HG03064 (cell line): ENCODE data around the gene MTFR1L.

Experiments
- ATAC-seq: cut with Tn5 transposase; IDR thresholded peaks from one replicate; pipeline ENCODE4 v1.9.1; 2021; ENCODE audit warnings: low read depth; ENCODE audit not compliant: unreplicated experiment

The MTFR1L gene

GRCh38 chr1:25819491-25820246 is at the start of gene MTFR1L:
TSS of gene MTFR1L (plus strand) at chr1:25819954. CDS start at chr1:25823105, 3,151 bp downstream.
- ATAC-seq = peak; percentile 70

- ATAC-seq = no peak
These were observed 49.1 kb upstream of the MTFR1L start for GRCh38 chr1:25770541-25771220.

- ATAC-seq = no peak
These were observed 48.3 kb upstream of the MTFR1L start for GRCh38 chr1:25771221-25772114.

GRCh38 chr1:25772164-25772563 is 47.6 kb upstream of the MTFR1L start:
- no peak for ATAC-seq

GRCh38 chr1:25772692-25773245 is 47.0 kb upstream of the MTFR1L start:
- ATAC-seq = no peak

GRCh38 chr1:25773441-25774125 is 46.2 kb upstream of the MTFR1L start:
- no peak for ATAC-seq

GRCh38 chr1:25774206-25774803 is 45.4 kb upstream of the MTFR1L start:
- ATAC-seq = no peak

GRCh38 chr1:25774921-25775771 is 44.6 kb upstream of the MTFR1L start:
- no peak for ATAC-seq

- no peak for ATAC-seq
These were observed 40.4 kb upstream of the MTFR1L start for GRCh38 chr1:25779388-25779787.

GRCh38 chr1:25779894-25780293 is 39.9 kb upstream of the MTFR1L start:
- no peak for ATAC-seq

- ATAC-seq = no peak
These were observed 39.2 kb upstream of the MTFR1L start for GRCh38 chr1:25780318-25781129.

GRCh38 chr1:25781130-25781433 is 38.7 kb upstream of the MTFR1L start:
- ATAC-seq = no peak

GRCh38 chr1:25782608-25783201 is 37.0 kb upstream of the MTFR1L start:
- ATAC-seq = no peak

- no peak for ATAC-seq
These were observed 35.1 kb upstream of the MTFR1L start for GRCh38 chr1:25784575-25785051.

- ATAC-seq = no peak
These were observed 34.3 kb upstream of the MTFR1L start for GRCh38 chr1:25785333-25786067.

GRCh38 chr1:25786887-25787759 is 32.6 kb upstream of the MTFR1L start:
- no peak for ATAC-seq
